GM18907 (cell line): Measurements from ENCODE around the gene ARPC1A.
"Not testable (repeated sequence)": the region's sequence is repeated elsewhere in the genome, so short reads cannot be mapped to it uniquely, and the experiment has no call there.

Source experiments
- ATAC-seq: cut with Tn5 transposase; IDR thresholded peaks from one replicate; pipeline ENCODE4 v1.9.1; 2021; ENCODE audit warnings: mild to moderate bottlenecking, moderate library complexity; ENCODE audit not compliant: unreplicated experiment

ARPC1A gene

DNA sequence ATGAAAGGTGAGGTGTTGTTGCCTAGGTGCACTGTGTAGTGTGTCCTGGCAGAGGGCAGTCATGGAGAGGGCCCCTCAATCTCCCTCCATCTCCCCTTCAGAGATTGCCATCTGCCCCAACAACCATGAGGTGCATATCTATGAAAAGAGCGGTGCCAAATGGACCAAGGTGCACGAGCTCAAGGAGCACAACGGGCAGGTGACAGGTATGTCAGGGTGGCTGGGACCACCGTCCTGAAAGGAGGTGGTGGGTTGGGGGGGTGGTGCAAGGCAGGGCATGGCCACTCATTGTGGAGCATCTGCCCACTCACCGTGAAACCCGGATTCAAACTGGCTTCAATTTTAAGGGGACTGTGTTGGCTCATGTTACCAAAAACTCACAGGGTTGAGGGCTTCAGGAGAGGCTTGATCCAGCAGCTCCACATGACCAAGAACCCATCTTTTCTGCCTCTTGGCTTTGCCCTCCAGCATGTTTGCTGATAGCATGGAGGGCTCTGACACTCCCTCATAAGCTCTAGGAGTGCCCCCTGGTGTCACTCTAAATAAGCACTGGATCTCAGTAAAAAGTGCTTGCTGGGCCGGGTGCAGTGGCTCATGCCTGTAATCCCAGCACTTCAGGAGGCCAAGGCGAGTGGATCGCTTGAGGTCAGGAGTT, 61.0 kb downstream of the ARPC1A start:
- ATAC-seq = no peak

DNA sequence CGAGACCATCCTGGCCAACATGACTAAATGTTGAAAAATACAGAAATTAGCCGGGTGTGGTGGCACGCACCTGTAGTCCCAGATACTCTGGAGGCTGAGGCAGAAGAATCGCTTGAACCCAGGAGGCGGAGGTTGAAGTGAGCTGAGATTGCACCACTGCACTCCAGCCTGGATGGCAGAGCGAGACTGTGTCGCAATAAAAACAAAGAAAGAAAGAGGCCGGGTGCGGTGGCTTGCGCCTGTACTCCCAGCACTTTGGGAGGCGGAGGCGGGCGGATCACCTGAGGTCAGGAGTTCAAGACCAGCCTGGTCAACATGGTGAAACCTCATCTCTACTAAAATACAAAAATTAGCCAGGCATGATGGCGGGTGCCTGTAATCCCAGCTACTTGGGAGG, 61.5 kb downstream of the ARPC1A start:
- not testable (repeated sequence) for ATAC-seq

DNA sequence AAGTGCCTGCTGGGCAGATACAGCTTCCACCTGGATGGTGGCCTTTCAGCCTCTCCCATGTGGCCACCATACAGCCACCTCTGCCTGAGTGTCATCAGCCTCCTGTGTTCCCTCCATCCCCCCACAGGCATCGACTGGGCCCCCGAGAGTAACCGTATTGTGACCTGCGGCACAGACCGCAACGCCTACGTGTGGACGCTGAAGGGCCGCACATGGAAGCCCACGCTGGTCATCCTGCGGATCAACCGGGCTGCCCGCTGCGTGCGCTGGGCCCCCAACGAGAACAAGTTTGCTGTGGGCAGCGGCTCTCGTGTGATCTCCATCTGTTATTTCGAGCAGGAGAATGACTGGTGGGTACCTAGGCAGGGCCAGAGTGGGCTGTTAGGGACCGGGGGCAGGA, 62.2 kb downstream of the ARPC1A start:
- ATAC-seq = no peak

DNA sequence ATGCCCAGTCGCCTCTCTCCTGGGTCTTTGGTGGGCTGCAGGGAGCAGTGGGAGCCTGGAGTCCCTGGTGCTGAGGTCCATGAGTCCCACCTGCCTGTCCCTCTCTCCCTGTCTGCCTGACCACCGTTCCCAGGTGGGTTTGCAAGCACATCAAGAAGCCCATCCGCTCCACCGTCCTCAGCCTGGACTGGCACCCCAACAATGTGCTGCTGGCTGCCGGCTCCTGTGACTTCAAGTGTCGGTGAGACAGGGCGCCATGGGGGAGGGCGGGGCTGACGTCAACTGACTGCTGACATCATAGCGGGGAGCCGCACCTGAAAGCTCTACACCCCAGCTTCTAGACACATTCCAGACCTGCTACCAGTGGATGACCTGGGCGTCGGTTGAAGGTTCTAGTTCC, 64.1 kb downstream of the ARPC1A start:
- ATAC-seq = no peak

DNA sequence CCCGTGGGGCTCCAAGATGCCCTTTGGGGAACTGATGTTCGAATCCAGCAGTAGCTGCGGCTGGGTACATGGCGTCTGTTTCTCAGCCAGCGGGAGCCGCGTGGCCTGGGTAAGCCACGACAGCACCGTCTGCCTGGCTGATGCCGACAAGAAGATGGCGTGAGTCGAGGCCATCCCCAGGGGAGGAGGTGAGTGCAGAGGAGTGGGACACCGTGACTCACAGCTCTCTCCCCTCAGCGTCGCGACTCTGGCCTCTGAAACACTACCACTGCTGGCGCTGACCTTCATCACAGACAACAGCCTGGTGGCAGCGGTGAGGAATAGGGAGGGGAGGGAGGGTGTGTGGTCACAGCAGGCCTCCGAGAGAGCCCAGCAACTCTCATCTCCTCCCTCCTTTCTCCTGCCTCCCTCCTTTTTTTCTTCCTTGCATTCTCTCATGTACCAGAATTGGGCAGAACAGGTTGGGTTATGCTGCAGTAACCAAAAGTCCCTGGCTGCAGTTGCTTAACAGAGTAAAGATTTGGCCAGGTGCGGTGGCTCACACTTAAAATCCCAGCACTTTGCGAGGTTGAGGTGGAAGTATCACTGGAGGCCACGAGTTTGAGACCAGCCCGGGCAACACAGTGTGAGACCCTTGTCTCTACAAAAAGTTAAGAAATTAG, 65.4 kb downstream of the ARPC1A start:
- no peak for ATAC-seq

DNA sequence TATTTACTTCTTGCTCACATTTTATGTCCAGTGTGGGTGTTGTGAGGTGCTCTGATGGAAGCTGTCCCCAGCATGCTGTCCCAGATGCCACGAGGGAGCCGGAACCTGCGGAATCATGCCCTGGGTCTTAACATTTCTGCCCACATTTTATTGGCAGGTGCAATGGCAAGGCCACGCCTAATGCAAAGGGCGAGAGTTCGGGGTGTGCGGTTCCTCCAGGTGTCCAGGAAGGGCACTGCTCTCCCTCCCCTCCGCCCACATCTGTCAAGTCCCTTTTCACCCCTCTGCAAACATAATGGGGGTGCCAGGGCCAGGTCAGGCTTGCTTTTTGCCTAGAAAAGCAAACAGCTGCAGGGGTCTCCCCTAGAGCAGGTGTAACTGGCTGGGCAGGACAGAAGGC, 66.3 kb downstream of the ARPC1A start:
- no peak for ATAC-seq

DNA sequence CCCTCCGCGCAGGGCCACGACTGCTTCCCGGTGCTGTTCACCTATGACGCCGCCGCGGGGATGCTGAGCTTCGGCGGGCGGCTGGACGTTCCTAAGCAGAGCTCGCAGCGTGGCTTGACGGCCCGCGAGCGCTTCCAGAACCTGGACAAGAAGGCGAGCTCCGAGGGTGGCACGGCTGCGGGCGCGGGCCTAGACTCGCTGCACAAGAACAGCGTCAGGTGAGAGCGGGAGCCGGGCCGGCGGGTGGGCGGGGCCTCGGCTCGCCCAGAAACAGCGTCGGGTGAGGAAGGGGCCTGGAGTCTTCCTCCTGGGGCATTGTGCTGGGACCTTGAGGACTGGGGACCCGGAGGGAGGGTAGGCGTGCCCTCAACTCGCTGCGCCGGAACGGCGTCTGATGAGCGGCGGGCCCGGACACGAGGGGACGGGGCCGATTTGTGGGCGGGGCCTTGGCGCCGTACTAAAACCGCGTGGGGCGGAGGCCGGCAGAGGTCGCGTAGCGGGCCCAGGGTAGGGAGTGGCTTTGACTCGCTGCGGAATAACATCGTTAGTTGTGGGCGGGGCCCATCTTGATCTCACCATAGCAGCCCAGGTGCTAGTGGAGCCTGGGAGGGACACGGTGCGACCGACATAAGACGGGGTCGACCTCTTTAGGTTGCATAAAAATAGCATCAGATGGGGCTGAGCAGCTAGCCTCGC, 67.1 kb downstream of the ARPC1A start:
- no peak for ATAC-seq

DNA sequence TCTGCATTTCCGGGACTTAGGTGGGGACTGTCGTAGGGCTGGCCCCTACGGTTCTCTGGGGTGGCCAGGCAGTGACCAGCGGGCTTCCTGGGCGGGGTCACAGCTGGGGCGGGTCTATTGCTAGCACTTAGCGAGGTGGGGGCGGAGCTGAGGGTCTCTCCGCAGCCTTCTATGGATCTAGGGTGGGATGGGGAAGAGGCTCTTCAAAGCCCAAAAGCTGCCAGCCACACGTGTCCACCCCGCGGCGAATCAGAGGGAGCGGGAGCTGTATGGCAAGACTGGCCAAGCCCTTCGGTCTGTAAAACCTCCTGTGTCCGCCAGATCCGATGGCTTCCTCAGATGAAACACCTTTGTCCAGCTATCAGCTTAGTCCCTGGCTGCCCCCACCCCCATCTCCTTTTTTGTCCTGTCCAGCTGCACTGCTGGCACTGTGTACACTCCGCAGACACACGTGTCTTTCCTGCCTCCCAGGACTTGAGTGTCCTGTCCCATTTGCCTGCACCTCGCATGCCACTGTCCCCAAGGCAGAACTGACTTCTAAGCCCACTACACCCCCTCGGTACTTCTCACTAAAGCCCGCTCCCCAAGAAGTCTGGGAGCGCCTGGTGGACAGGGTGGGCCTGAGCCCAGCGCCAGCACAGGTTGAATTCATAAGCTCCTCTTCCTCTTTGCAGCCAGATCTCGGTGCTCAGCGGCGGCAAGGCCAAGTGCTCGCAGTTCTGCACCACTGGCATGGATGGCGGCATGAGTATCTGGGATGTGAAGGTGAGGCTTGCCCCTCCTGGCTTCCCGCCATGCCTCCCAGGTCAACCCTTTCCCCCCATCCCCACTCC, 67.9 kb downstream of the ARPC1A start:
- ATAC-seq = no peak

DNA sequence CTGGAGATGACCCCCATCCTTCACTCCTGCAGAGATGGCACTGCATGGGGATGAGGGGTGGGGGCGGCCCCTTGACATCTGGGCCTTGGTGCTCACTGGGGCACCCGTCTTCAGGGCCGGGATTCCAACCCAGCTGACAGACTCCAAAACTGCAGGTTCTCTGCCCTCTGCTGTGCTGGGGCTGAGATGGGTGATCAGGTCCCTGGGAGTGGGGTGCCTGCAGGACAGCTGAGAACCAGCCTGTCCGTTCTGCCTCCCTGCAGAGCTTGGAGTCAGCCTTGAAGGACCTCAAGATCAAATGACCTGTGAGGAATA, 68.4 kb downstream of the ARPC1A start:
- no peak for ATAC-seq

DNA sequence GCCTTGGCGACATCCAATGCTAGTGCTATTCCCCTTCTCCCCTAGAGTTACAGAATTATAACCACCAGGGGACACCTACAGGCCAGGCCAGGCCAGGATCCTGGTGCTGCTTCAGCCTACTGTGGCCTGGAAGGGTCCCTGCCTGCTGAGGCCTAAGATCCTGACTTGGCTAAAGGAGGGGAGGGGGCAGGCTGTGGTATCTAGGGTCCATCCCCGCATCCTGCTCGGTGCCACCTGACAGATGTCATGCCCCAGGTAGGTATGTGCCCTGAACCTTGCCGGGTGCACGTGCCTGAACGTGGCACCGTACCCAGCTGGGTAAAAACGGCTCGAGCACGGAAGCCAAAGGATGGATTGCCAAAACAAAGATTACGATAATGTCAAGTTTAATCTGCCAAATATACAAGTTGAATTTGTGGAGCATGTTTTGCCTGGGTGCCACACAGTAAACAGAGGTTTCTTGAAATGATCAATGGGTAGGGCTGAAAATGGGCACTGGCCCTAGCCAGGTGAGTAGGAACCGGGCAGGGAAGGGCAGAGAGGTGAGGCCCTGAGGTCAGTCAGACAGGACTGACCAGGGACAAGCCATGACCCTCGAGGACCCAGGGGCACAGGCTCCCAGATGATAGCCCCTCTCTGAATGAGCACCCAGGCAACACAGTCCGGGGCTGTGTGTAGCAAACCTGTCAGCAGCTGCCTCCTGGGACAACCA, 70.1 kb downstream of the ARPC1A start:
- ATAC-seq = no peak

DNA sequence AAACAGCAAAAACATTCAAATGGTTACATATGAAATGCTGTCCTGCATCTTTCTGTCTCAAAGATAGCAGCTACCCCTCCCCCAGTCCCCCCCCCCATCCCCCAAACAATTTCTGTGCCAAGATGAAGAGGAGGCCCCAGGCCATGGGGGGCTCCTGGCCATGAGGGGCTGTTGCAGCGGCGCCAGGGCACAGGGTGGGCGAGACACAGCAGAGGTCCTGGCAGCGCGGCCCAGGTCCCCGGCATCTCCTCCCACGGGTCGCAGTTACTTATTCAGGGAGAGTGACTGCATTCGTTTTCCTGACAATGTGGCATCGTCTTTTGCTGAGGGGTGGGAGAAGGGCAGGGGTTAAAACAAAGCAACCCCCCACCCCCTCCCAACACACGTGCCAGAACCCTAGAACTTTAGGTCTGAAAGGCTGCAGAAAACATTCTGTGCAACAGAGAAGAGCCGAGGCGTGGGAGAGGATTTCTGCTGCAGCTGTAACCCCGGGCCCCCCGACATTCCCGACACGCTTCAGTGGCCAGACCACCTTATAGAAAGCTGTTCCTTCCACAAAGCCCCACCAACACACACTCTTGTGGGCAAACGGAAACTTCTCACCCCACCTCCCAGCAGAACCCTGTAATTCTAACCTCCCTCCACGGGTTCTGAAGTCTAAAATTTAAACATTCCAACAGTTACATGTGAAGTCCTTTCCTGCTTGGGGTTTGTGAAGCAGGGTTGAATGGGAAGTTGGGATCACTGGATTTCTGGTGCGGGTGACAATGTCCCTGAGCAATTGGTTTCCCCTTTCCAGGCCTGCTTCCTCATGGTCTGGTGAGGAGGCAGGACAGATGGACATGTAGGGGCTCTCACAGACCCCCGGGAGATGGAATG, 71.0 kb downstream of the ARPC1A start:
- ATAC-seq = no peak

DNA sequence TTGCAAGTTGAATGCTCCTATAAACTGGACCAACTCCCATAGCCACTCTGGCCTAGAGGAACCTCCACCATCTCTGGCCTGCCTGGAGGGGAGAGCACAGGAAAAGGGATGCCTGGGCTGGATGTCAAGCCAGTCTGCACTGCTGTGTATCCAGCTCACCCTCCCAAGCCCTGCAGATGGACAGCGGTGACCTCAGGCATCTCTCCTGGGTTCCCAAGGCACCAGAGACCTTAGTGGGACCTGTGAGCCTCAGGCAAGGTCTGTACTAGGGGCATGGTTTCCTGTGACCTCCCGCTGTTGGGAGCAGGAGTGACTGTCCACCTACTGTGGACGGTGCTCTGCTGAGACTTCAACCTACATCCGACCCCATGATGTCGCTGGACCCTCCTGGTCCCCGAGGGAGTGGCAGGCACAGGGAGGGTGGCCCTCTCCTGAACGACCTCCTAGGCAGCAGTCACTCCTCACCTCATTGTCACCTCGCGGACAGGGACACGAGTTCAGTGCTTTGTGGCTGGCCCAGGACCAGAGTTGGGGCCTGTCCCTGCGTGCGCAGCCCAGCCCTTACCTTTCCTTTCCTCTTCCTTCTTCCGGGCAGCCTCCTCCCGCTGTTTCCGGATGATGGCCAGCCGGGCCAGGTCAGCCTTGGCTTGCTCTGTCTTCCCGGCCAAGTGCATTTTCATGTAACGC, 71.7 kb downstream of the ARPC1A start:
- ATAC-seq = no peak

DNA sequence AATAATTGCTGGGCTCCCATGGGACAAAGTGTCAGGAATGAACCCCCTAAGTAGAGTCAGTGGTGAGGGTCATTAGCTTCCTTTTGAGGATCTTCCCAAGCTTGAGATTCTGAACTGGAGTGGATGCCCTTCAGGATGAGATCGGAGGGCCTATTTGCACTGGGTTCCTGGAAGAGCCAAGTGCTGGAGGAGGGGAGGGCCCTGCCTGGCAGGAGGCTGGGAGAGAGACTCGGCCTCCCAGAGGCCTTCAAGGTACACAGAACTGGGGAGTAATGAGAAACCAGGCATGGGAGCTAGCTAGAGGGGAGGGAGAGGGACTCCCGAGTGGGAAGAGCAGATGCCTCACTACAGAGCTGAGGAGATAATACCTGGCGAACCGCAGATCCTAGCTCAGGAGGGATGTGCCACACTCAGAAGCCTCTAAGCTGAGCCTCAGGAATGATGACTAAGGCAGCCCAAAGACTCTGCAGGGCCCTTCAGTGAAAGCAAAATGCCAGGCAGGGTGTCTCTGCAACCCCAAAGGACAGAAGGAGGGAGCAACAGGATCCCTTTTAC, 73.3 kb downstream of the ARPC1A start:
- no peak for ATAC-seq

DNA sequence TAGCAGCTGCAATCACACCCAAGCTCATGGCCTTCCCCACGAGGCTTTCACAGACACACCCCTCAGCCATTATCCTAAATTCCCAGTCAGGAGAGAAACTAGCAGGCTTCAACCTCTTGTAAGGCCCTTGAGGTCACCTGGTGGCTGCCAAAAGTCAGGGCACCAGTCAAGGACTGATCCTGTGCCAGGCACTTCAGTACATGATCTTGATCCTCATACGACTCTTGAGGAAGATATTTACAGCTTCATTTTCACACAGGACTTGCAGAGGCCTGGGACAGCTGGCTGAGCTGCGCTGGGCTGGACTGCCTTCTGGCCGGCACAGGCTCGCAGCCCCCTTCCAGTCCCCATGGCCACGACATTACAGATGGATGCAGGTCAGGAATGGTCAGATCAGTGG, 73.9 kb downstream of the ARPC1A start:
- ATAC-seq = no peak

DNA sequence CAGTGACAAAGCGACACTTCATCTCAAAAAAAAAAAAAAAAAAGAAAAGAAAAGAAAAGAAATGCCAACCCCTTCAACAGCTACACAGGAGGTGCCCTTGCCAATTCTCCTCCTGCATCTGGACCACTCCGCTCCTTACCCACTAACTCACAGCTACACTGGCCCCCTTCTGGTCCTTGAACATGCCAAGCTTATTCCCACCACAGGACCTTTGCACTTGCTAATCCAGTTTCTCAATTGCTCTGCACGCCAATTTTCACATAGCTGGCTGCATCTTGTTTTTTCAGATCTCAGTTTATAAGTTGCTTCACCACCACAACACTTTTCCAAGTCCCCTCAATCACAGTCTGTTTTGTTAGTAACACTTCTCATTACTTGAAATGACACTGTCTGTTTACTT, 77.2 kb downstream of the ARPC1A start:
- no peak for ATAC-seq

DNA sequence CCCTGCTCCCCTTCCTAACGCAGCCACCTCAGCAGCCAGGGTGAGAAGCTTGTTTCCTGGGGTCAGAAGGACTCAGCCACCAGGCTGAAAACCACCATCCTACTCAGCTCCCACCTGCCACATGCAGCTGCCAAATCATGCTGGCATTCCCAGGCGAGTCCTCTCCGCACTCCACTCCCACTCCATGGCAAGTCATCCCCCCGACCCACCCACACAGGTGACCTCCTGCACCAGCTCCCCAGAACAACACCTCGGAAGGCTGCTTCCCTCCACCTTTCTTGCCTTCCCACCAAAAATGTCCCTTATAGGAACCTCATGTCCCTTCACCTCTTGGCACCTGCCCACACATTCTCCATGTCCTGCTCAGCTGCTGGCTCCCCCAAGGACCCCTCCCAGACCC, 78.1 kb downstream of the ARPC1A start:
- no peak for ATAC-seq

DNA sequence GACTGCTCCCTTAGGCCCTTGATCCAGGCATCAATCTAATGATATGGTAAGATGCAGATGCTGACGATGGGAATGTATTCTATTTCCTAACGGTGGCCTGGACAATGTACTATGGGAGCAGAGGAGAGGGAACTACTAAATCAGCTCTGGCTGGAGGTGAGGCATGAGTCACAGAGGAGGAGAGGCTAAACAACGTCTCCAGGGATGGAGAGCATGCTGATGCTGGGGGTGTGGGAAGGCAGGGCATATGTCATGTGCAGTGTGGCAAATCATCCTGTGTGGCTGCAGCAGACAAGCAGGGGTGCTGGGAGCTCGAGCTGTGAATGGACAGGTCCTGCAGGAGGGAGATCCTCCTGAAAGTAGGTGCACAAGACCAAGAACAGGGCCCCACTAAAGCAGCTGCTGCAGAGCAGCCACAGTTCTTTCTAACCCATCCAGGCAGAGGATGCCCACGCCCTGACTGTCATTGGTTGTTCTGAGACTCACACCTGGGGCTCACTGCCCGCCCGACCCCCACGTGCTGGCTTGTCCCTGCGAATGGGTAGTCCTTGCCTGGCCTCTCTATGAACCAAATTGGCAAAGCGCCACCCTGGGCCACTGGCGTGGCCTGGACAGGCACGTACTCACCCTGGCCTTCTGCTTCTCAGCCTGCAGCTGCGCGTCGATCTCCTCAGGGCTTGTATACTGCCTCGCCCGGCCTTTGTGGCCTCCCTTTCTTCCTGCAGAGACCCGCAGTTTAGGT, 78.7 kb downstream of the ARPC1A start:
- no peak for ATAC-seq

DNA sequence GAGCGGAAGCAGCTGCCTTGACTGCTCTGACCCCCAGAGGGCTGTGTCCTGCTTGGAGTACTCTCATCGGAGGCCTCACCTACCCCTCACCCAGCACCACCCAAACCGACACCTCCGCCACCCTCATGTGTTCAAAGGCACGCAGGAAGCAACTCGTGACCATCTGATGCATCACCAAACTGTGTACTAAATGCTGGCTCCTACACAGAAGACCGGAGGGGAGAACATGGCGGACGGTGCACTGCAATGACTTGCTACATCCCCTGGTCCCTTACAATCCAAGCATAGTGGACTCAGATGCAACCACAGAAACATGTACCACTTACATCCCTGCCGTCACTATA, 79.3 kb downstream of the ARPC1A start:
- ATAC-seq = no peak

DNA sequence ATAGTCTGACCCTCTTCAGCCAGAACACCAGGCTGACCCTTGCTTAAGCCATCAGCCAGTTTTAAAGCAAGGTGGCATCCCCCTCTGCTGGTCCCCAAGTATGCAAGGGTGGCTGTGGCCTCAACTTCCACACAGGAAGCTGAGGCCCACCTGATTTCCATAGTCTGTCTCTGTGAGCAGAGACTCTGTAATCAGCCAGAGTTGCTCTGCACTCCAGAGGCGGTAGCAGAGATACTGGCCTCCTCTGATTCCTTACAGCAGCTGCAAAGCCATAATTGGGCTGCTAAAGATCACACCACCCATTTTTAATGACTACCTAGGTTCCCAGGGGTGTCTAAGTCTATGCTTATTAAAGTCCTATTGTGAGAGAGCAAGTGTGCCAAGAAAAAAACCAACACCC, 80.9 kb downstream of the ARPC1A start:
- no peak for ATAC-seq
